GM18519 (cell line): Measurements from ENCODE around the gene LY6G6D.
"Not testable (repeated sequence)": the region's sequence is repeated elsewhere in the genome, so short reads cannot be mapped to it uniquely, and the experiment has no call there.

Experiments
- ATAC-seq: cut with Tn5 transposase; IDR thresholded peaks from one replicate; pipeline ENCODE4 v1.9.1; 2021; ENCODE audit warnings: mild to moderate bottlenecking, moderate library complexity; ENCODE audit not compliant: unreplicated experiment, low FRiP score

LY6G6D gene

GRCh38 chr6:31691564-31692108 lies 23.5 kb upstream of the LY6G6D start:
- ATAC-seq, result no peak

- no peak for ATAC-seq
These were observed 22.8 kb upstream of the LY6G6D start for GRCh38 chr6:31692353-31692752.

- no peak for ATAC-seq
These were observed 22.3 kb upstream of the LY6G6D start for GRCh38 chr6:31692886-31693285.

GRCh38 chr6:31693535-31693934 lies 21.6 kb upstream of the LY6G6D start:
- ATAC-seq, result no peak

GRCh38 chr6:31697555-31697954 lies 17.6 kb upstream of the LY6G6D start:
- no peak for ATAC-seq

- ATAC-seq, result no peak
These were observed 14.3 kb upstream of the LY6G6D start for GRCh38 chr6:31700740-31701401.

- ATAC-seq, result no peak
These were observed 13.3 kb upstream of the LY6G6D start for GRCh38 chr6:31701666-31702404.

- ATAC-seq, result no peak
These were observed 12.7 kb upstream of the LY6G6D start for GRCh38 chr6:31702405-31702818.

- peak; percentile 81 for ATAC-seq
These were observed 12.1 kb upstream of the LY6G6D start, which contains the start of gene ABHD16A for GRCh38 chr6:31702819-31703716. Gene ABHD16A (minus strand): TSS chr6:31703324. CDS start chr6:31703281, 43 bp downstream.

- no peak for ATAC-seq
These were observed 9.2 kb upstream of the LY6G6D start for GRCh38 chr6:31705931-31706330.

- no peak for ATAC-seq
These were observed 8.5 kb upstream of the LY6G6D start, which contains the start of gene LY6G6F for GRCh38 chr6:31706599-31706998. Gene LY6G6F (plus strand): TSS chr6:31706866. CDS start chr6:31706907, 41 bp downstream.

GRCh38 chr6:31707701-31708100 lies 7.4 kb upstream of the LY6G6D start:
- no peak for ATAC-seq

GRCh38 chr6:31708224-31708623 lies 6.9 kb upstream of the LY6G6D start:
- no peak for ATAC-seq

GRCh38 chr6:31709157-31709556 lies 6.0 kb upstream of the LY6G6D start:
- not testable (repeated sequence) for ATAC-seq

GRCh38 chr6:31710523-31711219 lies 4.5 kb upstream of the LY6G6D start:
- ATAC-seq, result no peak

GRCh38 chr6:31711233-31711632 lies 3.9 kb upstream of the LY6G6D start:
- no peak for ATAC-seq

GRCh38 chr6:31712296-31712695 lies 2.9 kb upstream of the LY6G6D start:
- no peak for ATAC-seq

GRCh38 chr6:31713465-31713864 lies 1.7 kb upstream of the LY6G6D start:
- no peak for ATAC-seq

- no peak for ATAC-seq
These were observed 1.0 kb upstream of the LY6G6D start for GRCh38 chr6:31713991-31714684.
